PC-9 (cell line): Measurements from ENCODE around the gene PCDHGB7. TPM values are rescaled to one million over a fixed set of nuclear protein-coding genes. Genes with fewer than 3 reads are reported as not detected.
A peak's percentile ranks its signal among the peaks of the same experiment; 100 is the strongest.

Experiments
- BruUV-seq: library from RNA; stranded (reverse); fragments of 400-500 nt; replicated peaks from 2 replicates; lab custom pipeline; 2021; lab: Mats Ljungman, UMichigan
- CTCF ChIA-PET: fragments of 300-600 bp; sonication (Branson Sonifier 250); formaldehyde crosslinking; loops from one replicate; lab custom pipeline; 2022; ENCODE audit warnings: antibody characterized with exemption; lab: Charles Lee
- POLR2A ChIA-PET: fragments of 300-600 bp; sonication (Branson Sonifier 250); formaldehyde crosslinking; loops from one replicate; lab custom pipeline; 2022; ENCODE audit warnings: antibody characterized with exemption; ENCODE audit not compliant: unreplicated experiment; lab: Charles Lee
- DNase-seq, 2 experiments: peaks; one replicate each; pipeline versions ENCODE4 v3.0.0 to v3.0.0-alpha.2; 2015 to 2022; ENCODE audit warnings: mixed read lengths in 1 of 2
- H2AFZ ChIP-seq: fragments of 200-600 bp; sonication (generic); 2 replicates; pipeline ENCODE4 v1.8.1; 2017; ENCODE audit warnings: antibody characterized with exemption
- H3F3A ChIP-seq: fragments of 200-600 bp; sonication (generic); 2 replicates; pipeline ENCODE4 v1.8.1; 2017; ENCODE audit warnings: antibody characterized with exemption, mild to moderate bottlenecking, low read depth; ENCODE audit not compliant: insufficient read depth
- H3K27ac ChIP-seq: fragments of 200-600 bp; sonication (generic); 2 replicates; pipeline ENCODE4 v1.6.1; 2016; ENCODE audit warnings: mixed run types
- H3K27me3 ChIP-seq: fragments of 200-600 bp; sonication (generic); 2 replicates; pipeline ENCODE4 v1.6.1; 2016; ENCODE audit warnings: low read depth, mixed run types; ENCODE audit not compliant: insufficient read depth
- H3K36me3 ChIP-seq: fragments of 200-600 bp; sonication (generic); 2 replicates; pipeline ENCODE4 v1.6.1; 2016; ENCODE audit warnings: low read depth, mixed run types
- H3K4me1 ChIP-seq: fragments of 200-600 bp; sonication (generic); replicated peaks from 2 replicates; pipeline ENCODE4 v1.6.1; 2016; ENCODE audit warnings: mixed run types; ENCODE audit not compliant: insufficient read depth
- H3K4me2 ChIP-seq: fragments of 200-600 bp; sonication (generic); 2 replicates; pipeline ENCODE4 v1.6.1; 2017; ENCODE audit warnings: mixed run types
- H3K4me3 ChIP-seq: fragments of 200-600 bp; sonication (generic); 2 replicates; pipeline ENCODE4 v1.6.1; 2016; ENCODE audit warnings: mixed run types
- H3K79me2 ChIP-seq: fragments of 200-600 bp; sonication (generic); 2 replicates; pipeline ENCODE4 v1.6.1; 2017; ENCODE audit warnings: low read depth, mixed run types
- H3K9me2 ChIP-seq: fragments of 200-600 bp; sonication (generic); 2 replicates; pipeline ENCODE4 v1.8.1; 2017; ENCODE audit warnings: mild to moderate bottlenecking; ENCODE audit not compliant: insufficient read depth
- H3K9me3 ChIP-seq: fragments of 200-600 bp; sonication (generic); 2 replicates; pipeline ENCODE4 v1.8.1; 2016; ENCODE audit warnings: low read depth; ENCODE audit not compliant: insufficient read depth
- H4K20me1 ChIP-seq: fragments of 200-600 bp; sonication (generic); 2 replicates; pipeline ENCODE4 v1.8.1; 2017; ENCODE audit not compliant: insufficient read depth
- EZH2 ChIP-seq: fragments of 200-600 bp; sonication (generic); IDR thresholded peaks from 2 replicates; pipeline ENCODE4 v1.8.0; 2017; ENCODE audit warnings: antibody characterized with exemption, low read depth
- intact Hi-C: fragments of 100-400 bp; cut with micrococcal nuclease; formaldehyde crosslinking; loops from one replicate; pipeline ENCODE4 v1.10.0; 2022; ENCODE audit not compliant: unreplicated experiment
- total RNA-seq: library from RNA; stranded (reverse); gene quantifications from 2 replicates; pipeline ENCODE4 v1.2.3, GENCODE V29; 2021
- TF ChIP-seq, protein P1 (sequence below): fragments of 200-600 bp; sonication (generic); conservative IDR thresholded peaks from 2 replicates; pipeline ENCODE4 v1.6.1; 2017; ENCODE audit warnings: mixed run types, antibody characterized with exemption, mild to moderate bottlenecking, moderate library complexity

Gene PCDHGB7
- total RNA-seq, 1 experiment from 2014 or later: 0.17 TPM

DNA sequence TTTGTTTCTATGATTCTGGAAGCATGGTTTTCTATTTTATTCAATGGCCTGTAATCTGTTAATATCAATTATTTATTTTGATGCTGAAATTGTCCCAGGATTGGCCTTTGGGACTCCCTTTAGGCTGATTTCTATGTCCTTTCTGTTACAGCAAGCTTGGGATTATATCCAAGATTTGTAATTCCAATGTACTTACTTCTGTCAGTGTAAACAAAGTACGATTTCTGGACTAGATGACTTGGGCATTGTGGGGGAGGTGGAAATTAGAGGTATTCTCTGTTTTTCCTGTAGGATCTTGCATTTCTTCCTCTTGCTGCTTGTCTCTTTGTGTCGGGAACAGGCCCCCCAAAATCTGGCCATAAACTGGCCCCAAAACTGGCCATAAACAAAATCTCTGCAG is 16.5 kb downstream of the PCDHGB7 start:
- intact Hi-C loops: no loop called here
- BruUV-seq: no TSS peak
- no peak for TF ChIP-seq EZH2

DNA sequence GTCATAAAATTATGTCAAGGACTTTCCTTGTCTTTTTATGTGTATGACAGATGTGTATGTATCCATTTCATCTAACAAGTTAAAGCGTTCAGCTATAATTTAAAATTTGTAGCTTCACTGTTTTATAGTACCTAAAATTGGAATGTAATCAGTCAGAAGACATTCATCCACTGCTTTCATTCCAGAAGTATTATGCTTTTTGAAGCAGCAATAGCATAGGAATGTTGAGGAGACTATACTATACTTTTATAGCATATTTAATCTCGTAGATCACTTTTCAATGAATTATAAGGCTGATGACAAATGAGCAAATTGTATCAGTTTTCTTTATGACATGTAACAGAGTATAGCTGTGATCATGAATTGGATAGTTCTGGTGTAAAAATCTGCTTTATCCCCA is 19.7 kb downstream of the PCDHGB7 start:
- intact Hi-C loops: no loop called here
- Histone ChIP-seq H3K4me2 (no peak overlapping the region), H3K9me3 (no peaks in the 10 kb centered on the region), H2AFZ (no peak overlapping the region), H3K27ac (no peak overlapping the region), H3K4me3 (no peak overlapping the region), H3K36me3 (no peaks in the 10 kb centered on the region), H3K79me2 (no peaks in the 10 kb centered on the region), H3K27me3 (peaks cover 32% of the 10 kb centered on the region; the same call in 1 of the 2 replicates), H3K9me2 (no peaks in the 10 kb centered on the region), H3K4me1 (no peaks in the 10 kb centered on the region), H4K20me1 (no peaks in the 10 kb centered on the region), H3F3A (no peaks in the 10 kb centered on the region)
- no peak for TF ChIP-seq EZH2
- TF ChIP-seq, protein P1, sequence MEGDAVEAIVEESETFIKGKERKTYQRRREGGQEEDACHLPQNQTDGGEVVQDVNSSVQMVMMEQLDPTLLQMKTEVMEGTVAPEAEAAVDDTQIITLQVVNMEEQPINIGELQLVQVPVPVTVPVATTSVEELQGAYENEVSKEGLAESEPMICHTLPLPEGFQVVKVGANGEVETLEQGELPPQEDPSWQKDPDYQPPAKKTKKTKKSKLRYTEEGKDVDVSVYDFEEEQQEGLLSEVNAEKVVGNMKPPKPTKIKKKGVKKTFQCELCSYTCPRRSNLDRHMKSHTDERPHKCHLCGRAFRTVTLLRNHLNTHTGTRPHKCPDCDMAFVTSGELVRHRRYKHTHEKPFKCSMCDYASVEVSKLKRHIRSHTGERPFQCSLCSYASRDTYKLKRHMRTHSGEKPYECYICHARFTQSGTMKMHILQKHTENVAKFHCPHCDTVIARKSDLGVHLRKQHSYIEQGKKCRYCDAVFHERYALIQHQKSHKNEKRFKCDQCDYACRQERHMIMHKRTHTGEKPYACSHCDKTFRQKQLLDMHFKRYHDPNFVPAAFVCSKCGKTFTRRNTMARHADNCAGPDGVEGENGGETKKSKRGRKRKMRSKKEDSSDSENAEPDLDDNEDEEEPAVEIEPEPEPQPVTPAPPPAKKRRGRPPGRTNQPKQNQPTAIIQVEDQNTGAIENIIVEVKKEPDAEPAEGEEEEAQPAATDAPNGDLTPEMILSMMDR: no peak
- ChIA-PET POLR2A (no interaction called here), CTCF (no interaction called here)
- no peak for DNase-seq
- no TSS peak for BruUV-seq

More for the DNA sequence above, 16.5 kb downstream of the PCDHGB7 start:
- Histone ChIP-seq H4K20me1 (no peaks in the 10 kb centered on the region), H3K4me1 (no peaks in the 10 kb centered on the region), H3K4me2 (no peak overlapping the region), H3K27me3 (peaks cover 20% of the 10 kb centered on the region; the same call in 1 of the 2 replicates), H2AFZ (no peak overlapping the region), H3K9me2 (no peaks in the 10 kb centered on the region), H3K27ac (no peak overlapping the region), H3K4me3 (no peak overlapping the region), H3K36me3 (no peaks in the 10 kb centered on the region), H3K79me2 (no peaks in the 10 kb centered on the region), H3K9me3 (0 out of 2 replicates have a peak, but pooled peaks cover 3% of the 10 kb centered on the region), H3F3A (no peaks in the 10 kb centered on the region)
- CTCF ChIA-PET: no interaction called here
- no peak for DNase-seq
- POLR2A ChIA-PET: no interaction called here

DNA sequence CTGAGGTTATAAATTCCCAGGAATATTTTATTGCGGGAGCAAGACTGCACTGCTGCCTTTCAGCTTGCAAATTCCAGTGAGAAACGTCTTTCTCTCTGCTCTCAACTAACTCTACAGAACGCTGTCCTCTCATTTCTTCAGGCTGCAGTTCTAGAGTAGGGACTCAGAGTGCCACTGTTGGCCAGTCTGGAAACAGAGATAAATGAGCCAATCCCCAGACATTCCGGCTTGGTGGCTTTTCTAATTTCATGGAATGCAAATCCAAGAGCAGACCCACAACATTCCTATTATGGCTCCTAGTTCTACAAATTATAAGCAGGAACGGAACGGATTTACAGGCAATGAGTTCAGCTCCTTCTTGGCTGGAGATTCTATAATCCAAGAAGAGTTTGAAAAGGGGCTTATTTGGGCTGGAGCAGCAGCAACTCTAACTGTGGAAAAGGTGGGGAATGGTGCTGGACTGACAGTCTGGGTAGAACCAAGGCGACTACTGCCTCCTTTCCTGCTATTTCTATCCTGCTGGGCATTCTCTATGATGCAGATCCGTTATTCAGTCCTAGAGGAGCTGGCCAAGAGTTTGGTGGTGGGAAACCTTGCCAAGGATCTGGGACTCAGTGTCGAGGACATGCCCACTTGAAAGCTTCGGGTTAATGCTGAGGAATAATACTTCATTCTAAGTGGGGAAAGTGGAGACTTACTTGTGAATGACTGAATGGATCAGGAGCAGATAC is 22.1 kb downstream of the PCDHGB7 start:
- Histone ChIP-seq H3K4me2 (no peak overlapping the region), H3K27me3 (peaks cover 27% of the 10 kb centered on the region; the same call in 1 of the 2 replicates), H3K4me1 (no peaks in the 10 kb centered on the region), H3F3A (no peaks in the 10 kb centered on the region), H3K27ac (no peak overlapping the region), H3K9me2 (no peaks in the 10 kb centered on the region), H3K9me3 (no peaks in the 10 kb centered on the region), H3K4me3 (no peak overlapping the region), H4K20me1 (no peaks in the 10 kb centered on the region), H2AFZ (0 out of 2 replicates have a peak overlapping the region, but pooled peaks have one; percentile 55), H3K79me2 (no peaks in the 10 kb centered on the region), H3K36me3 (no peaks in the 10 kb centered on the region)
- BruUV-seq: no TSS peak
- POLR2A ChIA-PET: no interaction called here
- intact Hi-C loops: no loop called here
- DNase-seq: peak in 1 of 2 experiments; percentile 6
- CTCF ChIA-PET: interaction anchor here (0.6 to 0.7 kb wide), 2 partner anchors 51 to 116 kb away, joined by 3 to 5 read pairs; no protein-coding TSS in a partner anchor
- TF ChIP-seq, protein P1: no peak
- TF ChIP-seq EZH2: no peak
